SW 1271 (cell line): ENCODE measurements around the gene ZNF737.
"Not testable (repeated sequence)": the region's sequence is repeated elsewhere in the genome, so short reads cannot be mapped to it uniquely, and the experiment has no call there.

Source experiments
- DNase-seq, 2 experiments: peaks; one replicate each; lab custom pipeline; 2025; lab: John Stamatoyannopoulos, UW

Gene ZNF737

DNA sequence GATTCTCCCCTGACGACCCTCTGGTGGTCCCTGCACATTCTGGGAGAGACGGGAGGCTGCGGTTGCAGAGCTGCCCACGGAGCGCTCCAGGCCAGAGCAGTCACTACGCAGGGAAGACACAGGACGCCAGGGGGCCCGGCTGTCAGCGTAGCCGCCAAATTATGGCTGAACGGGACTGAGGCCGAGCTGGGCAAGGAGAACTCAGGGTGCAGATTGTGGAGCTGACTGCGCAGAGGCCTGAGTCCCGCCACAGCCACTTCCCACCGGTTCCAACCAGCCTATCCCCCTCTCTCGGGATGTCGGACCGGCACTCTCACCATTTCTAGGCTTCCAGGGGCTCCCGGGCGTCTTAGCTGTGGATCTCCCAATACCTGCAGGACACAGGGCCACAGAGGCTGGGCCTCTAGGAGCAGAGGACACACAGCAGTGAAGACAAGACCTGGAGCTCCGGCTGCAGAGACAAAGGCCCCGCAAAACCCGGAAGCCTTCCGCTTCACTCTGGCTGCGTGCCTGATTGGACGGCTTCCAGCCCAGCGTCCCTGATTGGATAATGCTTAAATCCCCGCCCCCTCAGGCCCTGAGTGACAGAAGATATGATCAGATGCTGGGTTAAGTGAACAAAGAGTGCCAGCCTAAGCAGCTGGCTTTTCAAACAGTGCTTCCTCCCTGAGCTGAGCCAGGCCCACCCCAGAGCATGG is at the start of gene ZNF737:
TSS of gene ZNF737 (minus strand) at position 461 of the 698 bp plus-strand sequence. CDS start at position 320, 141 bp downstream.
- peak; percentile 88 to 93 for DNase-seq

GRCh38 chr19:20614971-20615370 is 49.4 kb upstream of the ZNF737 start:
- DNase-seq = not testable (repeated sequence)

- no peak for DNase-seq
Observed at GRCh38 chr19:20612711-20613316, 47.2 kb upstream of the ZNF737 start.

GRCh38 chr19:20611866-20612265 is 46.3 kb upstream of the ZNF737 start:
- no peak for DNase-seq

- DNase-seq = no peak
Observed at GRCh38 chr19:20607943-20608342, 42.4 kb upstream of the ZNF737 start.

DNA sequence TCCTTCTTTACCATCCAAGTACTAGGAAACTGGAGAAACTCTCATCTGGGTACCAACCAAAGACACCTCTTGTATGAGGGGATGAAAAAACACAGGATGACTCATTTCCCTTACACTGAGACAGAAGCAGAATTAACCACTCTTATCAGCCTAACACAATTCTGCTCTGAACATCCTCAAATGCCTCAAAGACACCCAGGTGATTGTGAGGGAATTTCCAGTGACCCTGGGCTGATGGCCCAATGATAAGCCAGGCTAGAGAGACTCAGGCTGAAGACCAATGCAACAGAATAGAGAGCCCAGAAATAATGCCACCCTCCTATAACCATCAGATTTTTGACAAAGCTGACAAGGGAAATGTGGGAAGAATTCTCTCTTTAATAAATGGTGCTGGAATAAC is 7.0 kb downstream of the ZNF737 start:
- no peak for DNase-seq

- no peak for DNase-seq
Observed at GRCh38 chr19:20558011-20558410, 7.6 kb downstream of the ZNF737 start.

DNA sequence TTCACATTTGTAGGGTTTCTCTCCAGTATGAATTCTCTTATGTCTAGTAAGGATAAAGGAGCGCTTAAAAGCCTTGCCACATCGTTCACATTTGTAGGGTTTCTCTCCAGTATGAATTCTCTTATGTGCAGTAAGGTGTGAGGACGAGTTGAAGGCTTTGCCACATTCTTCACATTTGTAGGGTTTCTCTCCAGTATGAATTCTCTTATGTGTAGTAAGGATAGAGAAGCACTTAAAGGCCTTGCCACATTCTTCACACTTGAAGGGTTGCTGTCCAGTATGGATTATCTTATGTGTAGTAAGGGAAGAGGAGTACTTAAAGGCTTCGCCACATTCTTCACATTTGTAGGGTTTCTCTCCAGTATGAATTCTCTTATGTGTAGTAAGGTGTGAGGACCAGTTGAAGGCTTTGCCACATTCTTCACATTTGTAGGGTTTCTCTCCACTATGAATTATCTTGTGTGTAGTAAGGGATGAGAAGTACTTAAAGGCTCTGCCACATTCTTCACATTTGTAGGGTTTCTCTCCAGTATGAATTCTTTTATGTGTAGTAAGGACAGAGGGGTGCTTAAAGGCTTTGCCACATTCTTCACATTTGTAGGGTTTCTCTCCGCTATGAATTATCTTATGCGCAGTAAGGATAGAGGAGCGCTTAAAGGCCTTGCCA is 20.8 kb downstream of the ZNF737 start:
- DNase-seq = not testable (repeated sequence)

DNA sequence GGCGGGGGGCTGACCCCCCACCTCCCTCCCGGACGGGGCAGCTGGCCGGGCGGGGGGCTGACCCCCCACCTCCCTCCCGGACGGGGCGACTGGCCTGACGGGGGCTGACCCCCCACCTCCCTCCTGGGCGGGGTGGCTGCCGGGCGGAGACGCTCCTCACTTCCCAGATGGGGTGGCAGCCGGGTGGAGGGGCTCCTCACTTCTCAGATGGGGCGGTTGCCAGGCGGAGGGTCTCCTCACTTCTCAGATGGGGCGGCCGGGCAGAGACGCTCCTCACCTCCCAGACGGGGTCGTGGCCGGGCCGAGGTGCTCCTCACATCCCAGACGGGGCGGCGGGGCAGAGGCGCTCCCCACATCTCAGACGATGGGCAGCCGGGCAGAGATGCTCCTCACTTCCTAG is 35.3 kb downstream of the ZNF737 start:
- DNase-seq = not testable (repeated sequence)

- no peak for DNase-seq
Observed at GRCh38 chr19:20513189-20513904, 52.2 kb downstream of the ZNF737 start.

GRCh38 chr19:20503476-20503875 is 62.1 kb downstream of the ZNF737 start:
- no peak for DNase-seq
